ENCODE measurements around the gene GPA33. TPM values are rescaled to one million over a fixed set of nuclear protein-coding genes. Genes with fewer than 3 reads are reported as not detected.

Gene GPA33
- total RNA-seq, 1 donor from 2014 or later = not detected

Small RNA genes within 50 kb of the gene (small RNA-seq; reads per million reads assigned to genes)
- 0.37 reads per million, percentile 31 among the genes with 10 or more reads in this experiment for gene RNA5SP65 (ENCODE audit: low replicate concordance)

Other genes with a start within 250 kb of the GPA33 start
- 37.1 TPM for gene TADA1, start 214.1 kb downstream of the GPA33 start, total RNA-seq
- gene ILDR2, start 114.8 kb downstream of the GPA33 start, total RNA-seq = 20.9 TPM
- gene MAEL, start 101.1 kb downstream of the GPA33 start, total RNA-seq = 0.74 TPM
- gene STYXL2, start 3.7 kb upstream of the GPA33 start, total RNA-seq = 0.25 TPM
- 26.3 TPM for gene POU2F1, start 130.5 kb upstream of the GPA33 start, total RNA-seq